DMS153 treated with DMSO at 0.1 percent for 48 hours (cell line): ENCODE data around the gene PRR16.
"Not testable (repeated sequence)": the region's sequence is repeated elsewhere in the genome, so short reads cannot be mapped to it uniquely, and the experiment has no call there.

ENCODE experiments used
- DNase-seq: peaks from one replicate; lab custom pipeline; 2025; ENCODE audit not compliant: unreplicated experiment; lab: John Stamatoyannopoulos, UW

The PRR16 gene

DNA sequence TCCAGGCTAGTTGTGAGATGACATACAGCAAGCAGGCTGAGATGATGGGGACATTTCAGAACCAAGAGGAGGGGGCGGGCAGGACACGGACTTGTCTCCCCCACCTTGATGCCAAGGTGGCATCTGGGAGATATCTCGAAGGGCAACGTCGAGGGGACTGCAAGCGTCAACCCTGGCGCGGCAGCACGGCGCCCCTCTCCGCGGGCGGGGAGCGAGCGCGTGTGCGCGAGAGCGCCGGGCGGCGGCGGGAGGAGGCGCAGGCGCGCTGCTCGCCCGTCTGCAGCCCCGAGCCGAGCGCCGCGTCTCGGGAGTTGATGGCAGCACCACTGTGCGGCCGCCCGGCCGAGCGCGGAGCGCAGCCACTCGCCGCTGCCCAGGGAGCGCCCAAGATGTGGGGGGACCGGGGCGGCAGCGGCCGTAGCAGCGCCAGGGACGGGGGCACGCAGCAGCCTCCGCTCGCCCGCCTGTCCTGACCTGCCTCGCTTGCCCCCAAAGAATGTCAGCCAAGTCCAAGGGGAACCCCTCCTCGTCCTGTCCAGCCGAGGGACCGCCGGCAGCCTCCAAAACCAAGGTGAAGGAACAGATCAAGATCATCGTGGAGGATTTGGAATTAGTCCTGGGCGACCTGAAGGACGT is at the start of gene PRR16:
PRR16 (plus strand) TSS at position 310 of the 636 bp plus-strand sequence.
- no peak for DNase-seq

DNA sequence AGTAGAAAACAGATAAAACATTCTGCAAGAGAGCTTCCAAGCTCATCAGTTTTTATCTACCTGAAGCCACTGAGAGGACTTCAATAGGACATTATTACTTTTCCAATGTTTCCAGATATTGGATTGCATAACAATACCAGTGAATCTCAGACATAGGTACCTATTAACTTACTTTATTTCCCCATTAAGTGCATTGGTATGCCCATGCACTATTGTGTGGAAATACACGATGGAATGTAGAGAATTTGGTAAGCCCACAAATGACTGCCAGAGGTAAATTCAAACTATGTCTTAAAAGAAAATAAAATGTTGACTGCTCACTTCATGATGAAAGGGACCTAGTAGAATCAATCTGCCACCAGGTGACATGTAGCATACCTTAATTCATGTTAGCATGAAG is 48.1 kb upstream of the PRR16 start:
- DNase-seq, result no peak

DNA sequence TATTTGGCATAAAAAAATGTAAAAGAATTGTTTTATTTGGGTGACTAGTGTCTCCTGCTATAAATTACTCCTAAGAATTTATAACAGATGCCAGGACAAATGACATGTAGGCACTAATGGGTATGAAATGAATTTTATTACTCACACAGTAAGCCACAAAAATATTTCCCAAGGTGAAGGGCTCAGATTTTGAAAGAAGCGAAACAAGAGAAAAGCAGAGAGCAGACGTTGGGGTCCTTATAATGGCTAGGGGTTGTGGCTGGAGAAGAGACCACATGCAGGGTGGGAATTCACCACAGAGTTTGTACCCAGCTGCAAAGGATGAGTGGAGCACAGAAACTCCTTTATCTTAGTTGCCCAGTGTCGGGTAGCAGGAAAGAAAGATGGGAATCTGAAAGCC is 45.0 kb upstream of the PRR16 start:
- no peak for DNase-seq

- DNase-seq, result not testable (repeated sequence)
Measured at GRCh38 chr5:120426633-120427275, 37.3 kb upstream of the PRR16 start.

DNA sequence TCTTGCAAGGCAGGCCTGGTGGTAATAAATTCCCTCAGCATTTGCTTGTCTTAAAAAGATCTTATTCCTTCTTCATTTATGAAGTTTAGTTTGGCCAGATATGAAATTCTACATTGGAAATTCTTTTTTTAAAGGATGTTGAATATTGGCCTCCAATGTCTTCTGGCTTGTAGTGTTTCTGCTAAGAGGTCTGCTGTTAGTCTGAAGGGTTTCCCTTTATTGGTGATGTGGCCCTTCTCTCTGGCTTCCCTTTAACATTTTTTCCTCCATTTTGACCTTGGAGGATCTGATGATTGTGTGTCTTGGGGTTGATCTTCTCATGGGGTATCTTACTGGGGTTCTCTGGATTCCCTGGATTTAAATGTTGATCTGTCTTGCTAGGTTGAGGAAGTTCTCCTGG is 33.5 kb upstream of the PRR16 start:
- no peak for DNase-seq

GRCh38 chr5:120432861-120433260 is 31.2 kb upstream of the PRR16 start:
- no peak for DNase-seq

DNA sequence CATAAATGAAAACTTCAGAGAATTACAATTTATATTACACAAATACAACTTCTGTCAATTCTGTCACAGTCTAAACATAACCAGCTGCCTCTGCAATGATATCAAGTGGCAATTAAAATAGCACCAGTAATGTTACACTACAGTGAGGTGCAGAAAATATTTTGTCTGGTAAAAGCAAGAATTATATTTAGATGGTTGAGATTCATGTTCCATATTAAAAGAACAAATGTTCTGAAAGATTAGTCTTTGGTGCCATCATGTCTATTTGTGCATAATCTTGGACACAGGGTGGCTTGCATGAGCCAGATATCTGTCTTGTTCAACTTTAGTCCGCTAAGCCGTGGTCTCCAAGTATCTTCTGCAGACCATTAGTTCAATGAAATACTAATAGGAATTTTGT is 29.0 kb upstream of the PRR16 start:
- DNase-seq, result no peak

DNA sequence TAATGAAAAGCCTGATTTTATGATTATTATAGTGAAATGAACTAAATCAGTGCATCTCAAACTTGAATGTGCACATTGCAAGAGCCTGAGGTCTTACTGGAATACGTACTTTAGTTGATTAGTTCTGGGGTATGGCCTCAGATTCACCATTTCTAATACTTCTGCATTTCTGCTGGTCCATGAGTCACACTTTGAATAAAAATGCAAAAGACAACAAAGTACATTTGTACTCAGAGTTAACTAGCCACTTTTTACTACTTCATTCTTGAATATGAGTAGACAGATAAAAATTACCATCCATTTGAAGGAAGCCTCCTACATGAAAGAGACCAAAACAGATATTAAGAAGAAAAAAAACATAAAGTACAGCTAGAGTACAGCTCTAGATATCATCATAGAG is 27.1 kb upstream of the PRR16 start:
- DNase-seq, result no peak

GRCh38 chr5:120442694-120443093 is 21.4 kb upstream of the PRR16 start:
- no peak for DNase-seq

DNA sequence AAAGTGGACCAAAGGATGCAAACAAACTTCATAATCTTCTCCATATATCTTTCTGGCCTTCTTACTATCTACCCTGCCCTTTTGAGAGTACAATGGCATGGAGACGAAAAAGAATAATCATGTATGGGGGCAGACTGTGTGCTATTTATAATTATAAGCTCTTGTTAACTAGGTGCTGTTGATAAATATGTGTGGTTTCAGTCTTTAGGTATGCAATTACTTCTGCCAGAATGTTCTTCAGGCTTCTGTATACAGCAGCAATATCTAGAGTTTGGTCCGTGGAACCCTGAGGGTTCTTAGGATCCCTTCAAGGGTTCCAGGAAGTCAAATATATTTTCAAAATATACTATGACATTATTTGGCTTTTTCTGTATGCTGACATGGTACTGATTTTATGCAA is 20.5 kb upstream of the PRR16 start:
- no peak for DNase-seq

DNA sequence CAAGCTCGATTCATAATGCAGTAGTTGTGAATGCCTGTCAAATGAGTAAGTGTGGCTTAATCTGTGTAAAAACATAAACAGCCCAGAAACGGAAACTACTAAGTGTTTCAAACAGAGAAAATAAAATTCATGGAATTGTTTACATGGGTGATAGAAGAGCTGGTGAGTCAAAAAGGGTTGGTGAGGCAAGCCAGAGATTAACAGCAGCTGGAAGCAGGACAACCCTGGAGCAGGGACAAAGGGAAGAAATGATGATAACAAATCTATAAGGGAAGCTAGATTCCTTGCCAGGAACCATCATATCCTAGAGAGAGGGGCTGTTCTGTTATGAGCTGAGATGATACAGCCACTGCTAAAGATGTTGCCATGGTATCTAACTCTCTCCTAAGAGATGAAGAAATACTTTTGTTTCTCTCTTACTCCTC is 18.0 kb upstream of the PRR16 start:
- DNase-seq, result no peak

DNA sequence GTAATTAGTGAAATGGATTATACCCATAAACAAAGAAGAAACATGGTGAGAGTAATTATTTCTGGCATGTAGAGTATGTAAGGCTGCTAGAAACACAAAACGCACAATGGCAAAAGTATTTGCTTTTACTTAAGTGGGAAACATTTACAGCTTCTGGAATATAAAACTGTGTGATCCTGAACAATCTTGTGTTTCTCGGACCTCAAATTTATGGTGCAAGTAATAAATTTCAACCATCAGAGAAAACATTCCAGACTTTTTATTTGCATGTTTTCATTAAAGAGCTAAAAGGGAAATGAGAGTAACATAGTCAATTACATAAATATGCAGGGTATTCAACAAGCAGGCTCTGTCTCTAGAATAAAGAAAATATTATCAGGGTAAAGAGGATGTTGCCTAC is 17.2 kb upstream of the PRR16 start:
- no peak for DNase-seq

DNA sequence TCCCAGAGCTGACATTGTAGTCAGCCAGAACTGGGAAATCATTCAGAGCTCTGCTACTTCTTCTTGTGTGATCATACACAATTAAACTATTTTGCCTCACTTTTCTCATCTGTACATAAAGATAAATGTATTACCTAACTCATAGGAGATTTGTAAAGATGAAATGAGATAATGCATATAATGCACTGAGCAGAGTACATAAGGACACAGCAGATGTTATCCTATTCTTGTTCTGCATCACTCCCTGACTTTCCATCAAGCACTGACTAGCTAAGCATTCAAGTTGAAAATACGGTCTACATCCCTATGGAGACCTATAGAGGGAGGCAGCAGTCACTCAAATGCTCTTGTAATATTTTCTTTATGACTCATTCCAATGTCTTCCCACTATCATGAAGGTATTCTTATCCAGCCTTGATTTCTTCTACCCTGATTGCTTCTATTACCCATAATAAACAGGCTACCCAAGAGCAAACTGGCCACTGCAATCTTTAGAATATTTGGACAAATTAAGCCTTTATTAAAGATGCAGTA is 16.3 kb upstream of the PRR16 start:
- no peak for DNase-seq

GRCh38 chr5:120449501-120449900 is 14.6 kb upstream of the PRR16 start:
- no peak for DNase-seq

- DNase-seq, result no peak
Measured at GRCh38 chr5:120450910-120451309, 13.2 kb upstream of the PRR16 start.

DNA sequence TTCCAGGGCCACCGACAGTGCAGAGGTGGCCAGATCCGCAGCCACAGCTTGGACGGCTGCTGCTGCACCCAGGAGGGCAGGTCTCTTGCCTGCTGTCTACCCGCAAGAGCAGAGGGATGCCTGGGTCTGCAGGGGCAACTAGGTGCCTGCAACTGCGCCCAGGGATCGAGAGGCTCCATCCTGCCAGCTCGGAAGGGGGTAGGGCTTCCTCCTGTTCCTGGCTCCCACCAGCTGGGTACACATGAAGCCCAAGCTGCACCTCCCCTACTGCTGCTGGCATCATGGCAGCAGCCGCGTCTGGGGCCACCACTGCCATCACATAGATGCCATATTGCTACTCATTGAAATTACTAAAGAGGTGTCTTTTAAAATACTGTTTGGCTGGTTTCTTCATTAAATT is 12.7 kb upstream of the PRR16 start:
- DNase-seq, result no peak

GRCh38 chr5:120452471-120452870 is 11.6 kb upstream of the PRR16 start:
- DNase-seq, result no peak

GRCh38 chr5:120454094-120454798 is 9.9 kb upstream of the PRR16 start:
- DNase-seq, result no peak

- no peak for DNase-seq
Measured at GRCh38 chr5:120456006-120456405, 8.1 kb upstream of the PRR16 start.

DNA sequence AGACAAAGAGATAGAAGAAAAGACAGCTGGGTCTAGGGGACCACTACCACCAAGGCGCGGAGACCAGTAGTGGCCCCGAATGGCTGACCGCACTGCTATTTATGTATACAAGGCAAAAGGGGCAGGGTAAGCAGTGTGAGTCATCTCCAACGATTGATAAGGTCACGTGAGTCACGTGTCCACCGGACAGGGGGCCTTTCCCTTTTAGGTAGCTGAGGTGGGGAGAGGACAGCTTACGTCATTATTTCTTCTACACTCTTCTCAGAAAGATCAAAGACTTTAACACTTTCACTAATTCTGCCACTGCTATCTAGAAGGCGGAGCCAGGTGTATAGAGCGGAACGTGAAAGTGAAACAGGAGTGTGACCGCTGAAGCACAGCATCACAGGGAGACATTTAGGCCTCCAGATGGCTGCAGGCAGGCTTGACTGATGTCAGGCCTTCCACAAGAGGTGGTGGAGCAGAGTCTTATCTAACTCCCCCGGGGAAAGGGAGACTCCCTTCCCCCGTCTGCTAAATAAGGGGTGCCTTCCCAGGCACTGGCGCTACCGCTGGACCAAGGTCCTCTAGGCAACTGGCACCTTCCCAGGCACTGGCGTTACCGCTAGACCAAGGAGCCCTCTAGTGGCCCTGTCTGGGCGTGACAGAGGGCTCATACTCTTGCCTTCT is 6.1 kb upstream of the PRR16 start:
- DNase-seq, result no peak

GRCh38 chr5:120458508-120458847 is 5.6 kb upstream of the PRR16 start:
- DNase-seq, result not testable (repeated sequence)

GRCh38 chr5:120461251-120461650 is 2.8 kb upstream of the PRR16 start:
- no peak for DNase-seq
